Esophagus muscularis mucosa (tissue), 4 donors: Measurements from ENCODE around the gene PARD3B. TPM values are rescaled to one million over a fixed set of nuclear protein-coding genes. Genes with fewer than 3 reads are reported as not detected.

Experiments used
- DNase-seq: peaks from one replicate; pipeline ENCODE4 v3.0.0-alpha.2; 2017; ENCODE audit errors: extremely low spot score
- H3K27ac ChIP-seq, 4 donors: fragments of 200-600 bp; sonication (generic); replicated peaks in 1 of 4; 1 replicate in 3 of 4; 2 replicates in 1 of 4; pipeline ENCODE4 v1.5.1; 2016 to 2019; ENCODE audit warnings: mild to moderate bottlenecking in 1 of 4
- H3K27me3 ChIP-seq, 4 donors: fragments of 200-600 bp; sonication (generic); one replicate each; pipeline versions ENCODE4 v1.5.1 to v1.6.0; 2016 to 2019
- H3K36me3 ChIP-seq, 4 donors: fragments of 200-600 bp; sonication (generic); one replicate each; pipeline ENCODE4 v1.5.1; 2016 to 2019
- H3K4me1 ChIP-seq, 4 donors: fragments of 200-600 bp; sonication (generic); one replicate each; pipeline ENCODE4 v1.5.1; 2016 to 2019
- H3K4me3 ChIP-seq, 4 donors: fragments of 200-600 bp; sonication (generic); 1 replicate in 2 of 4; 2 replicates in 2 of 4; pipeline ENCODE4 v1.5.1; 2016 to 2019; ENCODE audit warnings: mild to moderate bottlenecking in 4 of 4, moderate library complexity in 1 of 4
- H3K9me3 ChIP-seq, 4 donors: fragments of 200-600 bp; sonication (generic); 1 replicate in 3 of 4; 2 replicates in 1 of 4; pipeline ENCODE4 v1.5.1; 2016 to 2019
- EP300 ChIP-seq: sonication (generic); formaldehyde crosslinking; IDR thresholded peaks from one replicate; pipeline ENCODE4 v1.6.1; 2017; ENCODE audit warnings: antibody characterized with exemption
- POLR2A ChIP-seq: fragments of 450-650 bp; IDR thresholded peaks from one replicate; pipeline ENCODE4 v1.6.1; 2017; ENCODE audit warnings: antibody characterized with exemption, moderate library complexity, mild to moderate bottlenecking, low read depth
- POLR2AphosphoS5 ChIP-seq, 2 donors: sonication (generic); formaldehyde crosslinking; IDR thresholded peaks; one replicate each; pipeline ENCODE4 v1.6.1; 2017; ENCODE audit warnings: antibody characterized with exemption in 2 of 2
- WGBS: methylation state at CpG from one replicate; pipeline ENCODE4 v1.1.5; 2018; 5-methylcytosine and 5-hydroxymethylcytosine counted together
- intact Hi-C: fragments of 100-400 bp; cut with DNase I; formaldehyde crosslinking; loops from one replicate; pipeline ENCODE4 v1.15.1; 2023
- total RNA-seq, 4 donors: library from RNA; depleted of rRNA; stranded (reverse); fragments of >200 nt; gene quantifications; one replicate each; pipeline versions ENCODE4 v1.1.0 to v1.2.1, GENCODE V29; 2016
- TF ChIP-seq, protein P1 (sequence below), 3 experiments: fragments of 200-600 bp in 2 of 3; fragments of 450-650 bp in 1 of 3; sonication (generic) in 2 of 3; IDR thresholded peaks; one replicate each; pipeline ENCODE4 v1.5.1; 2017 to 2019; ENCODE audit warnings: antibody characterized with exemption in 3 of 3, mild to moderate bottlenecking in 2 of 3, moderate library complexity in 1 of 3

Gene PARD3B
- total RNA-seq, 4 donors from 2014 or later, result 24.2 to 40.8 (median 32.5) TPM

DNA sequence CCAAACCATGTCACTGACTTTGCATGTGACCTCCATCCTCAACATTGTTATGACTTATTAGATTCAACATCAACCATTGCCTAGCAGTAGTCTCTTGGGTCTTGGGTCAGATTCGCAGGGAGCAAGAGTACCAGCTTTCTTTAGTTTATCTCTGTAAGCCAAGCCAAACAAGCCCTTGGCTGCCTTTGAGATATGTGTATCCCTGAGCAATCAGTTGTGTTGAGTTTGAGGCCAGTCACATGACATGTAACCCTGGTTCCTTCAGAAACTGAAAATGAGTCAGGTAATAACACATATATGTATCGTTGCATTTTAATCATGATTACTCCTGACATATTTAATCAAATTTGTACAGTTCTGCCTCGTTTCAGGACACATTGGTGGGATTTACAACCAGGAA, 173.3 kb downstream of the PARD3B start:
- Histone ChIP-seq H3K27ac (no peak overlapping the region), H3K4me3 (no peak overlapping the region), H3K4me1 (no peaks in the 10 kb centered on the region), H3K9me3 (no peaks in the 10 kb centered on the region), H3K27me3 (no peaks in the 10 kb centered on the region), H3K36me3 (no peaks in the 10 kb centered on the region)
- intact Hi-C loops, result no loop called here
- TF ChIP-seq, protein P1, sequence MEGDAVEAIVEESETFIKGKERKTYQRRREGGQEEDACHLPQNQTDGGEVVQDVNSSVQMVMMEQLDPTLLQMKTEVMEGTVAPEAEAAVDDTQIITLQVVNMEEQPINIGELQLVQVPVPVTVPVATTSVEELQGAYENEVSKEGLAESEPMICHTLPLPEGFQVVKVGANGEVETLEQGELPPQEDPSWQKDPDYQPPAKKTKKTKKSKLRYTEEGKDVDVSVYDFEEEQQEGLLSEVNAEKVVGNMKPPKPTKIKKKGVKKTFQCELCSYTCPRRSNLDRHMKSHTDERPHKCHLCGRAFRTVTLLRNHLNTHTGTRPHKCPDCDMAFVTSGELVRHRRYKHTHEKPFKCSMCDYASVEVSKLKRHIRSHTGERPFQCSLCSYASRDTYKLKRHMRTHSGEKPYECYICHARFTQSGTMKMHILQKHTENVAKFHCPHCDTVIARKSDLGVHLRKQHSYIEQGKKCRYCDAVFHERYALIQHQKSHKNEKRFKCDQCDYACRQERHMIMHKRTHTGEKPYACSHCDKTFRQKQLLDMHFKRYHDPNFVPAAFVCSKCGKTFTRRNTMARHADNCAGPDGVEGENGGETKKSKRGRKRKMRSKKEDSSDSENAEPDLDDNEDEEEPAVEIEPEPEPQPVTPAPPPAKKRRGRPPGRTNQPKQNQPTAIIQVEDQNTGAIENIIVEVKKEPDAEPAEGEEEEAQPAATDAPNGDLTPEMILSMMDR (IDR thresholded peaks at IDR 0.05), result no peak
- TF ChIP-seq POLR2A (no peak), POLR2AphosphoS5 (IDR thresholded peaks at IDR 0.05) (no peak), EP300 (no peak)
- DNase-seq, result no peak
- WGBS, result 91% methylated on average over 3 of the region's 3 CpGs

DNA sequence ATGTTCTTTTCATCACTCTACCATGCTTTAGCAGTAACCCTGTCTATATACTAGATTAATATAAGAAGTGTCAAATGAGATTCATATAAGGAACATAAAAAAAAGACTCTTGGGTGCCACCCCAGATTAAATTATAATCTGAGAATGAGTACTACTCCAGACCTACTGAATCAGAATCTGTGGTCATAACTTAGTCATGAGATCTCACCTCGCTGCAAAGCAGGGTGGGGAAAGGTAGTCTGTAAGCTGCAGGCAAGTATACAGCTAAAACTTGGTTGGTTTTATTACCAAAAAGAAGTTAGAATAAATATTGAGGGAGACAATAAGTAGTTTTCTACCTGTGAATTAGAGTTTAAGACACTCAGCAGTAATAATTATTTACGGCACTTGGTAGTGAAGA, 175.6 kb downstream of the PARD3B start:
- no peak for TF ChIP-seq POLR2AphosphoS5 (IDR thresholded peaks at IDR 0.05)
- no peak for TF ChIP-seq POLR2A
- no peak for TF ChIP-seq EP300
- TF ChIP-seq, protein P1 (IDR thresholded peaks at IDR 0.05), result no peak
- WGBS, result 96% methylated on average over 2 of the region's 2 CpGs
- intact Hi-C loops, result no loop called here
- no peaks in the 10 kb centered on the region for H3K4me1 ChIP-seq
- H3K36me3 ChIP-seq, result no peaks in the 10 kb centered on the region
- H3K4me3 ChIP-seq, result no peak overlapping the region
- no peaks in the 10 kb centered on the region for H3K27me3 ChIP-seq
- DNase-seq, result no peak
- H3K27ac ChIP-seq, result no peak overlapping the region
- no peaks in the 10 kb centered on the region for H3K9me3 ChIP-seq

DNA sequence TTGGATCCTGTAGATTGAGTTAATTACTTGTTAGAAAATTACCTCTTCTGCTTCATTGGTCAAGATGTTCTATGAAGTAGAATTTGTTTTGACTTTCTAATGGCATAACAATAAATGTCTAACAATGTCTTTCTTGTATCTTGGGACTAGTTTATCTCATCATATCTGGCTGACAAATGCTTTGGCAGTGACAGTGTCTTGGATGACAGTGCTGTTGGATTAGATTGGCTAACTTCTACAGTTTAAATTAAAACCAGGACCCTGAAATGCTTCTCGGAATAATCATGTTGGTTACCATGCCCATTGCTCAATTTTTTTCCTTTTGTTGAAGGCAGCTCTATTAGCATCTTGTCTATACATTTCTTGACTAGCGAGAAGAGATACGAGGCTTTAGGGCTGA, 176.9 kb downstream of the PARD3B start:
- H3K4me1 ChIP-seq, result no peaks in the 10 kb centered on the region
- no peaks in the 10 kb centered on the region for H3K27me3 ChIP-seq
- H3K4me3 ChIP-seq, result no peak overlapping the region
- H3K9me3 ChIP-seq, result no peaks in the 10 kb centered on the region
- H3K36me3 ChIP-seq, result no peaks in the 10 kb centered on the region
- intact Hi-C loops, result no loop called here
- H3K27ac ChIP-seq, result no peak overlapping the region
- no peak for DNase-seq
- WGBS, result 90% methylated on average over 3 of the region's 3 CpGs
- TF ChIP-seq EP300 (no peak), POLR2A (no peak), POLR2AphosphoS5 (IDR thresholded peaks at IDR 0.05) (no peak)
- TF ChIP-seq, protein P1 (IDR thresholded peaks at IDR 0.05), result no peak

DNA sequence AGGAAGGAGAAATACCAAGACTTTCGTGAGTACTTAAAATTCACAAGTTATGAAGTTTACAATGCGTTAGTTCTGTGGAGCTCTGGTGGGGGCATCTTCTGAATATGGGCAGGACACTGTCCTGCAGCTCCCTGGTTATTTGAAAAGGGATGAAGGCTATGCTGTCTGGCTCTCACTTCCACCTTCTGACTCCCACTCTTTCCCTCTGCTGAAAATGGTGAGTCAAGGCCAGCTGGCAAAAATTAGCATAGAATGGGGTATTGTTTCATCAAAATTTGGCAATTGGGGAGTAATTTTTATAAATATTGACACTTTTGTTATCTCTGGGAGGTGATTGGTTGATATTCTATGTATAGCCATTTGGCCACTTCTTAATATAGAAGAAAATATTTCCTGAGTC, 177.4 kb downstream of the PARD3B start:
- no peaks in the 10 kb centered on the region for H3K36me3 ChIP-seq
- DNase-seq, result no peak
- H3K27ac ChIP-seq, result no peak overlapping the region
- 91% methylated on average over 2 of the region's 2 CpGs for WGBS
- TF ChIP-seq POLR2AphosphoS5 (IDR thresholded peaks at IDR 0.05), result no peak
- TF ChIP-seq, protein P1 (IDR thresholded peaks at IDR 0.05), result no peak
- TF ChIP-seq POLR2A, result no peak
- no peak for TF ChIP-seq EP300
- intact Hi-C loops, result no loop called here
- H3K4me3 ChIP-seq, result no peak overlapping the region
- no peaks in the 10 kb centered on the region for H3K4me1 ChIP-seq
- no peaks in the 10 kb centered on the region for H3K27me3 ChIP-seq
- H3K9me3 ChIP-seq, result no peaks in the 10 kb centered on the region

DNA sequence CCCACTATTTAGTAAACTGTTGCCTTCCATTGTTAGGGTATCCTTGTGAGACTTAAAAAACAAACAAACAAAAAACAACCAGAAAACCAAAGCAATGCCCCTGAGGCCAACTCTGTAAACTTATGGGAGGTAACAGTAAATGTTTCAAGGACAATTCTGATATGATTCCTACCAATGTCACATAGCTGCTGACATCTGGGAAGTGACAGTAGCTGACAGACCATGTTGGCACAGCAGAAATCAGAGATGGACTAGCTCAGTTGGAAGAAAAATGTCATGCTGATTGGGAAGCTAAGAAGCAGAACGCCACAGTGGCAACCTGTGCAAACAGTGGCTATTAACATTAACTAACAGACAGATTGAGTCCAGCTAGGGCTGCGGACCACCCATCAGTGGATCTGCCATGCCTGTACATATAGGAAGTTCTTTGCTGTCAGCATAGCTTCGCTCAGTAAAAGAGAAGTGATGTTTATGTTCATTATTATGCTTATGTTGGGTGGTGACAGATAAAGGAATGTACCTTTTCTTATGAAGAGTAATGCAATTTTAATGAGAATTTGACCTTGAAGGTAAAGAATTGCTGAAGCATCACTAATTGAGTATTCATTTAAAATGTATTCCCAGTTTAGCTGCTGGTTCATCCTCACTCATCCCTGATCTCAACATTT, 180.6 kb downstream of the PARD3B start:
- 100% methylated on average over 3 of the region's 3 CpGs for WGBS
- TF ChIP-seq, protein P1 (IDR thresholded peaks at IDR 0.05), result no peak
- TF ChIP-seq POLR2A, result no peak
- no peak for TF ChIP-seq EP300
- TF ChIP-seq POLR2AphosphoS5 (IDR thresholded peaks at IDR 0.05), result no peak
- Histone ChIP-seq H3K36me3 (no peaks in the 10 kb centered on the region), H3K4me3 (no peak overlapping the region), H3K4me1 (peaks cover 0 to 9% (median 3%) of the 10 kb centered on the region in 4 donors), H3K9me3 (no peaks in the 10 kb centered on the region), H3K27me3 (no peaks in the 10 kb centered on the region), H3K27ac (no peak overlapping the region)
- DNase-seq, result no peak
- intact Hi-C loops, result no loop called here
